Coronary artery (tissue), 2 donors: ENCODE results near the gene ALAS2.

Source experiments
- DNase-seq: peaks from one replicate; pipeline ENCODE4 v3.0.0-alpha.2; 2017; ENCODE audit warnings: low spot score
- H3K27ac ChIP-seq, 2 donors: fragments of 200-600 bp; sonication (generic); one replicate each; pipeline ENCODE4 v1.5.1; 2016 to 2019
- H3K4me3 ChIP-seq: fragments of 200-600 bp; sonication (generic); 2 replicates; pipeline ENCODE4 v1.5.1; 2016; ENCODE audit warnings: mild to moderate bottlenecking, moderate library complexity
- TF ChIP-seq, protein P1 (sequence below): fragments of 200-600 bp; sonication (generic); IDR thresholded peaks from one replicate; pipeline ENCODE4 v1.5.1; 2019; ENCODE audit warnings: antibody characterized with exemption

Gene ALAS2

DNA sequence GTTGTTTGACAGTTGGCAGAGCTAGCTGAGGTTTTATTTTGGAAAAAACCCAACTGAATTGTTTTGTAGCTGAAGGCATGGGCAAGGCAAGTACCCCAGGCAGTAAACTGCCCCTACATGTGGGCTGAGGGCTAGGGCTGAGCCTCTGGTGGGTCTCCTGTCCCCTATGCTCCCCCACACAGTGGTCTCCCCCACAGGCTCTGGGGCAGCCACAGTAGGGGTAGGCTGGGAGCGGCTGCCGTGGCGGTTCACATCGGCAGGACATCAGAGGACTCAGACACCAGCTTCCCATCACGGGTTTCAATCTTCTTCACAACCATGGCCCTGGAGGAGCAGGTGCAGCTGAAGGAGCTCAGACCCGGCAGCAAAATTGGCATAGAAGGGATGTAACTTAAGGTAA lies 10.7 kb upstream of the ALAS2 start:
- TF ChIP-seq, protein P1, sequence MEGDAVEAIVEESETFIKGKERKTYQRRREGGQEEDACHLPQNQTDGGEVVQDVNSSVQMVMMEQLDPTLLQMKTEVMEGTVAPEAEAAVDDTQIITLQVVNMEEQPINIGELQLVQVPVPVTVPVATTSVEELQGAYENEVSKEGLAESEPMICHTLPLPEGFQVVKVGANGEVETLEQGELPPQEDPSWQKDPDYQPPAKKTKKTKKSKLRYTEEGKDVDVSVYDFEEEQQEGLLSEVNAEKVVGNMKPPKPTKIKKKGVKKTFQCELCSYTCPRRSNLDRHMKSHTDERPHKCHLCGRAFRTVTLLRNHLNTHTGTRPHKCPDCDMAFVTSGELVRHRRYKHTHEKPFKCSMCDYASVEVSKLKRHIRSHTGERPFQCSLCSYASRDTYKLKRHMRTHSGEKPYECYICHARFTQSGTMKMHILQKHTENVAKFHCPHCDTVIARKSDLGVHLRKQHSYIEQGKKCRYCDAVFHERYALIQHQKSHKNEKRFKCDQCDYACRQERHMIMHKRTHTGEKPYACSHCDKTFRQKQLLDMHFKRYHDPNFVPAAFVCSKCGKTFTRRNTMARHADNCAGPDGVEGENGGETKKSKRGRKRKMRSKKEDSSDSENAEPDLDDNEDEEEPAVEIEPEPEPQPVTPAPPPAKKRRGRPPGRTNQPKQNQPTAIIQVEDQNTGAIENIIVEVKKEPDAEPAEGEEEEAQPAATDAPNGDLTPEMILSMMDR: no peak
- no peak overlapping the region for H3K4me3 ChIP-seq
- no peak overlapping the region for H3K27ac ChIP-seq
- no peak for DNase-seq

DNA sequence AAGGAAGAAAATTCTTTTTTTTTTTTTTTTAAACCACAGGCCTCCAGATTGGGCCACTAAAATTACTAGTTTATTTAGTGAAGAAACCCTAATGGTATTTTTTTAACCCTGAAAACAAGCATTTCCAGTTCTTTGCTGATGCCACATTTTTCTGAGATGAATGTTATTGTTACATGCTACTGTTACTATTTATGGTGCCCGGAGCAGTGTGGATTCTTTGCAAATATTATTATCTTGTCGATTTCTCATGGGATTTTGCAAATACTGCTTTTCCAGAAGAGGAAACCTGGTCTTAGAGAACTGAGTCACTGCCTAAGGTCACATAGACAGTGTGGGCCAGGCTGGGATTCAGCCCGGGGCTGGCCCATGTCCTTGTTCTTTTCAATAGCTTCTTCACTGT lies 8.7 kb upstream of the ALAS2 start:
- Histone ChIP-seq H3K4me3 (no peak overlapping the region), H3K27ac (no peak overlapping the region)
- DNase-seq: no peak
- TF ChIP-seq, protein P1: no peak

DNA sequence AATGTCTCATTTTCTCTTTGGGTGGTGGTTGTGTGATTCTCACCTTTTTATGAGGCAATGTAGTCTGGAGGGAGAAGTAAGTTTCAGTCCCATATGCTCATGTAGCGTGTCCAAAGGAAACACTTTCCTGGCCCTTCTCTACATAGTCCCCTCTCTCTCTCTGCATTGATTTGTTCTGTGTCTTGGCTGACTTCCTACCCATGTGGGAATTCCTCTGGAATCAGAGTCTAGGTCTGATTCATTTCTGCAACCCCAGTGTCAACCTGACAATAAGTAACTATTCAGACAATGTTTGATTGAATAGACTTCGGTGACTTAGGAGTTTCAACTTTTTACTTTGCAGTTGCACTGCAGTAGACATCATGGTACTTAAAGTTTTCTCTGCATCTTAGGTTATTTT lies 2.7 kb upstream of the ALAS2 start:
- no peak for DNase-seq
- TF ChIP-seq, protein P1: no peak
- Histone ChIP-seq H3K27ac (no peak overlapping the region), H3K4me3 (no peak overlapping the region)

DNA sequence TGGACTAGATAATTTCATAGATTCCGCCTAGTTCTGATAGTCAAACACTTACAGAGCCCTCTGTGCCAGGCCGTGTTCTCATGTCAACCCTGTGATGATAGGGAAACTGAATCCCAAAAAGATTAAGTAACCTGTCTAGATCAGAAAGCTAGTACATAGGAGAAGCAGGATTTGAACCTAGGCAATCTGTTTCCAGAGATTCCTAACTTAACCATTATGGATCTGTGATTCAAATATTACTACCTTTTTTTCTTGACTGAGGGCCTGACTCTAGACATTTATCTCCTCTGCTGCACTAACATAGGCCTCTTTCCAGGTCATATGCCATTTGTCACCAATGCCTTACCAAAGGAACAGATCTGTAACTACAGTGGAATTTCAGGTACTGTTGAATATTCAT lies 1.5 kb downstream of the ALAS2 start:
- no peak overlapping the region for H3K27ac ChIP-seq
- TF ChIP-seq, protein P1: no peak
- DNase-seq: no peak

DNA sequence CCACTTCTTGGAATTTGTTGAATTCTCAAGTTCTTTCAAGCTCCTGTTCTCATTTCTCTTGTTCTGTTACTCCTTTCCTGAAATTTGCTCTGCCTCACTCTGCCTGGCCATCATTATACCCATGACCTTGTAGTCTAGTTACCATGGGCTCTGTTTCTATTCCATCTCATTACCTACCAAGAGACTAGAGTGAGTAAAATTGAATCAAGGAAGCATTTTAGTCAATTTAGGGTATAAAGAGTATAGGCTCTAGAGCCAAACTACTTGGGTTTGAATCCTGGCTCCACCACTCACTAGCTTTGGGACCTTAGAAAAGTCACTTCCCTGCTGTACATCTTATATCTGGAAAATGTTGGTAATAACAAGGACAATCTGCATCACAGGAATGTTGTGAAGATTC lies 2.2 kb downstream of the ALAS2 start:
- Histone ChIP-seq H3K27ac (no peak overlapping the region), H3K4me3 (no peak overlapping the region)
- DNase-seq: no peak
- TF ChIP-seq, protein P1: no peak

More for the DNA sequence above, 1.5 kb downstream of the ALAS2 start:
- H3K4me3 ChIP-seq: no peak overlapping the region

DNA sequence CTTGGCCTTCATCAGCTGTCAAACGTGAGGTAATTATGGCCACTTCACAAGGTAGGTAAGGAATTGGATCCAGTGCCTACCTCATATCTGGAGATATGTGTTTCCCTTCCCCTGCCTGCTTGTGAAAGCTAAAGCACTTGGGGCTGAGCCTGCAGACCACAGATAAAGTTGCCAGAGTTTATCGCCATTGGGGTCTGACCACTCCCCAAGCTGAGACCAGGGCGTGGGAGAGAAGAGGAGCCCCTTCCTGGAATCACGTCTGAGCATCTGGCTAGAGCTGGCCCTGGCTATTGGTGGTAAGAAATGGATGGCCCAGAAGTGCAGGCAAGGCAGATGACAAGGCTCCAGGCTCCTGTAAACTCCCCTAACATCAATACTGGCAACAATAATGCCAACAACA lies 2.7 kb downstream of the ALAS2 start:
- no peak overlapping the region for H3K27ac ChIP-seq
- no peak overlapping the region for H3K4me3 ChIP-seq
- TF ChIP-seq, protein P1: no peak
- DNase-seq: no peak

DNA sequence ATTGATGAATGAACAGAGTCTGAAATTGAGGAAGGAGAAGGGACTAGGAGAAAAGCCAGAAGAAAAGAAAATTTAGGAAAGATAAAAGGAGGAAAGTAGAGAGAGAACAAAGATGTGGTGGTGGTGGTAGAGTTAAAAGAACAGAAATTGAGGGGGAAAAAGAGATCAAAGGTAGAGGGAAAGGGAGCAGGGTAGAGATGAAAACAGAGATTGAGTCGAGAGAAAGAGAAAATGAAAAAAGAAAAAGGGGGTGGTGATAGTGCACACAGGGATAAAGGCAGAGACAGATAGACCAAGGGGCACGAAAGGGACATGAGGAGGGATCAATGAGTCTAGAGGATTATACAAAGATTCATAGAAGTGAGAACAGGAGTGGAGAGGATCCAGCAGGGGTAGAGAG lies 3.9 kb downstream of the ALAS2 start:
- DNase-seq: no peak
- Histone ChIP-seq H3K4me3 (no peak overlapping the region), H3K27ac (no peak overlapping the region)
- TF ChIP-seq, protein P1: no peak
